PFSK-1 (cell line): ENCODE data around the gene PPP3CA.

ENCODE experiments used
- POLR2AphosphoS5 ChIP-seq: IDR thresholded peaks from 2 replicates; pipeline ENCODE4 v1.6.1; 2012; ENCODE audit warnings: low read depth, mild to moderate bottlenecking, control low read depth, low read length, moderate library complexity
- TF ChIP-seq, protein P1 (sequence below), 2 experiments: IDR thresholded peaks; 2 replicates each; pipeline versions ENCODE4 v1.6.1 to v1.8.0; 2011 to 2012; ENCODE audit warnings: low read depth in 2 of 2, low read length in 2 of 2, control low read depth in 1 of 2, inconsistent platforms in 1 of 2, mild to moderate bottlenecking in 1 of 2, moderate library complexity in 1 of 2; ENCODE audit not compliant: insufficient read depth in 1 of 2

GRCh38 chr4:101148551-101148950 is 198.8 kb downstream of the PPP3CA start:
- no peak for TF ChIP-seq POLR2AphosphoS5
- TF ChIP-seq, protein P1, sequence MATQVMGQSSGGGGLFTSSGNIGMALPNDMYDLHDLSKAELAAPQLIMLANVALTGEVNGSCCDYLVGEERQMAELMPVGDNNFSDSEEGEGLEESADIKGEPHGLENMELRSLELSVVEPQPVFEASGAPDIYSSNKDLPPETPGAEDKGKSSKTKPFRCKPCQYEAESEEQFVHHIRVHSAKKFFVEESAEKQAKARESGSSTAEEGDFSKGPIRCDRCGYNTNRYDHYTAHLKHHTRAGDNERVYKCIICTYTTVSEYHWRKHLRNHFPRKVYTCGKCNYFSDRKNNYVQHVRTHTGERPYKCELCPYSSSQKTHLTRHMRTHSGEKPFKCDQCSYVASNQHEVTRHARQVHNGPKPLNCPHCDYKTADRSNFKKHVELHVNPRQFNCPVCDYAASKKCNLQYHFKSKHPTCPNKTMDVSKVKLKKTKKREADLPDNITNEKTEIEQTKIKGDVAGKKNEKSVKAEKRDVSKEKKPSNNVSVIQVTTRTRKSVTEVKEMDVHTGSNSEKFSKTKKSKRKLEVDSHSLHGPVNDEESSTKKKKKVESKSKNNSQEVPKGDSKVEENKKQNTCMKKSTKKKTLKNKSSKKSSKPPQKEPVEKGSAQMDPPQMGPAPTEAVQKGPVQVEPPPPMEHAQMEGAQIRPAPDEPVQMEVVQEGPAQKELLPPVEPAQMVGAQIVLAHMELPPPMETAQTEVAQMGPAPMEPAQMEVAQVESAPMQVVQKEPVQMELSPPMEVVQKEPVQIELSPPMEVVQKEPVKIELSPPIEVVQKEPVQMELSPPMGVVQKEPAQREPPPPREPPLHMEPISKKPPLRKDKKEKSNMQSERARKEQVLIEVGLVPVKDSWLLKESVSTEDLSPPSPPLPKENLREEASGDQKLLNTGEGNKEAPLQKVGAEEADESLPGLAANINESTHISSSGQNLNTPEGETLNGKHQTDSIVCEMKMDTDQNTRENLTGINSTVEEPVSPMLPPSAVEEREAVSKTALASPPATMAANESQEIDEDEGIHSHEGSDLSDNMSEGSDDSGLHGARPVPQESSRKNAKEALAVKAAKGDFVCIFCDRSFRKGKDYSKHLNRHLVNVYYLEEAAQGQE (IDR thresholded peaks at IDR 0.05; ENCODE audit: insufficient read depth in 1 of 2, low read depth in 2 of 2, low read length in 2 of 2), result no peak
